AG20443 (cell line): ENCODE data around the gene ANO4.
"Not testable (repeated sequence)": the region's sequence is repeated elsewhere in the genome, so short reads cannot be mapped to it uniquely, and the experiment has no call there.

ENCODE experiments used
- DNase-seq: peaks from one replicate; pipeline ENCODE4 v3.0.0; 2012; ENCODE audit warnings: low spot score, mixed read lengths

The ANO4 gene

GRCh38 chr12:101090222-101090621 is 295.6 kb downstream of the ANO4 start:
- not testable (repeated sequence) for DNase-seq

GRCh38 chr12:101097829-101098580 is 303.4 kb downstream of the ANO4 start:
- no peak for DNase-seq

DNA sequence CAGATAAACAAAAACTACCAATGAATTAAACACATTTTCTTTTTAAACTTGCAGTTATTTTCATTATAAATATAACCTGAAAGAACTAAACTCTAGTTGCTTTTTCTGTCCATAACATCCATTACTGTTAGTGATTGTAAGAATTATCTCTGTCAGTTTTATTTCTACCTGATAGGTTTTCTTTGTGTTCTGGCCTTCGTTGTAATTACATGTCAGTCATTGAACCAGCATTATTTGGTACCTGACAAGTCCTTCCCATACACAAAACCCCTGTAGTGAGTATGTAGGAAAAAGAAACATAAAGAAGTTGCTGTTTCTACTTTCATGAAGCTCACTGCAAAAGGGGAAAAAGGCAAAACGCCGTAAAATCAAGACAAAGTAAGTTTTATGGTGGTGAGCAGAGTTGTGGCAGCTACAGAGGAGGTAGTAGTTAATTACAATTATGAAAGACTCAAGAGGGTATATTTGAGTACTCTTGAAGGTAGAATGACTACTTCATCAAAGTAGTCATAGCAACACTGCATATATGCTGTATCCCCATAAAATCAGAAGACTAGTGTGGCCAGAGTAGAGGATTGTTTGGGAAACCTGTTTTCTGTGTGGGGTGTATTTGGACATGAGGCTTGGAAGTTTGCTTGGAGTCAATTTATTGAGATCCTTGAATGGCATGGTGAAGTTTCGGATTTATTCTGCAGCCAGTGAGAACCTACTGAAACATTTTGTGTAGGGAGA is 312.6 kb downstream of the ANO4 start:
- no peak for DNase-seq

DNA sequence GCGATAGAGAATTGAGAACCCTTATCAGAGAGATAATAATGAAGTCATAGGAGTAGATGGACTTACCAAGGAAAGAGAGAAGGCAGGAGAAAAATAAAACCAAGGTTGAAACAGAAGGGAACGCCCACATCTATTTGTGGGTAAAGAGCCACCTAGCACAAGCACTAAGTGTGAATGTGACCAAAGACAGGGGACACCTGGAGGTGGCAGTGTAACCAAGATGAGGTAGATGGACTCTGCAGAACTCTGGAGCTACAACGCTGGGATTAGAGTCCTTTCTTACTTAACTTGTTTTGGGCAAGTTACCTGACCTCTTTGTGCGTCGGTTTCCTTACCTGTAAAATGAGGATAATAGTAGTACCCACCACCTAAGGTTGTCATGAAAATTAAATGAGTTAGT is 313.6 kb downstream of the ANO4 start:
- DNase-seq, result no peak

DNA sequence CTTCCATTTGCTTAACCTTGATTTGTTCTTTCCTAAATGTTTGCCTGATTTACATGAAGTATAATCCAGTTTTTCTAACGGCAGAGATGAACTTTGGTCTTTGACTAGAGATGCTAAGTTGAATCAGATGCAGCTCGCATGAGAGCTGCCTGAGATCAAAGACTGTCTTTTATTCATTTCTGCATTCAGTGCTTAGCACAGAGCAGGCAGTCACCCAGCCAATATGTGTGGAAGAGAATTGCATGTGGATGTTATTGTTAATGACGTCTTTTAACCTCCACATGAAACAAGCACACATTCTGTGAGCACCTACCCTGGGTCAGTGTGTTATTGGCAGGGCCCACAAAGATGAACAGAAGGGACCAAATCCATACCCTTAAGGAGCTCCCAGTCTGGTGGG is 316.3 kb downstream of the ANO4 start:
- DNase-seq, result no peak

DNA sequence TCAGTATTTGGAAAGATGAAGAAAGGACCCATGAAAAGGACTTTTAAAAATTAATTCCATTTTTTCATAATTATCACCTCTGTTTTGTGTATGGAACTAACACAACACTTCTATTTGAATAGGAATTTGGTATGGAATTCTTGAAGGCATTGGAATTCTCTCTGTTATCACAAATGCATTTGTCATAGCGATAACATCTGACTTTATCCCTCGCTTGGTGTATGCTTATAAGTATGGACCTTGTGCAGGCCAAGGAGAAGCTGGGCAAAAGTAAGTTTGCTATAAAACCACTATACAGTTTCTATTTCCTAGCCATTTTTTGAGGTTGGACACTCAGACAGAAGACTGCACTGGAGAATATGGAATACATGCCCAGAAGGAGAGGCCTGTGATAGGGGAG is 316.9 kb downstream of the ANO4 start:
- DNase-seq, result no peak

GRCh38 chr12:101115326-101115725 is 320.8 kb downstream of the ANO4 start:
- no peak for DNase-seq

GRCh38 chr12:101116911-101117310 is 322.3 kb downstream of the ANO4 start:
- no peak for DNase-seq

GRCh38 chr12:101117842-101118241 is 323.3 kb downstream of the ANO4 start:
- no peak for DNase-seq

DNA sequence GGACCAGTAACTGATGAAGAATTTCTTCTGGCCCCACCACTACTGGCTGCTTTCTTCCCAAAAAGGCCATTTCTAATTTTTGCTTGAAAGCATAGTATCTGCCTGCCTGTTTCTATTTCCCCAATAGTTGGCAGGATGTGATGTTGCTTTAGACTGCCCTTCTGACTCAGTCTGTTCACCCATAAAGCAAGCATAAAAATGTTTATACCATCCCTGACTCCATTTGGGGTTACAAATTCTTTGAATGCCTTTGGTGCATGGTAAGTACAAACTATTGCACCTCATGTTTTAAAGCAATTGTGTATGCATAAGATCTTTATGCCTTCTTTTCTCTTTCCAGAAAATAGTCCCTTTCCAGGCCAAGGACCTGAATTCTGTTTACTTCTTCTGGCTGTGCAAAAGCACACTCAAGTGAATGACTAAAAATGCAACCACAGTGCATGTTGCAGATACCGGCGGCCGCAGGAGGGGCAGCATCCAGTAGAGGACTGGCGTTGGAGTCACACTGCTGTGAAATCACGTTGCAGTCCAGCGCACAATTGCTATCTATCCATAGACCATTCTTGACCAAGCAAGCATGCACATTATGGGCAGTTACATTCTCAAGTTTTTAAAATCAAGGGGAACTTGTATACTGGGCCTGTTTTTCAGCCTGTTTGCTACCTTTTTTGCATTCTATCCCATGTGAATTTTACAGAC is 333.1 kb downstream of the ANO4 start:
- peak; percentile 32 for DNase-seq

DNA sequence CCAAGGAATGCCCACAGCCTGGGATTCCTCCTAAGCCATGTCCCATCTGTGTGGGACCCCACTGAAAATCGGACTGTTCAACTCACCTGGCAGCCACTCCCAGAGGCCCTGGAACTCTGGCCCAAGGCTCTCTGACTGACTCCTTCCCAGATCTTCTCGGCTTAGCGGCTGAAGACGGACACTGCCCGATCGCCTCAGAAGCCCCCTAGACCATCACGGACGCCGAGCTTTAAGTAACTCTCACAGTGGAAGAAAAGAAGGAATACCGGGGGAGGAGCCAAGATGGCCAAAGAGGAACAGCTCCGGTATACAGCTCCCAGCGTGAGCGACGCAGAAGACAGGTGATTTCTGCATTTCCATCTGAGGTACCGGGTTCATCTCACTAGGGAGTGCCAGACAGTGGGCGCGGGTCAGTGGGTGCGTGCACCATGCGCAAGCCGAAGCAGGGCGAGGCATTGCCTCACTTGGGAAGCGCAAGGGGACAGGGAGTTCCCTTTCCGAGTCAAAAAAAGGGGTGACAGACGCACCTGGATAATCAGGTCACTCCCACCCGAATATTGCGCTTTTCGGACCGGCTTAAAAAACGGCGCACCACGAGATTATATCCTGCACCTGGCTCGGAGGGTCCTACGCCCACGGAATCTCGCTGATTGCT is 351.3 kb downstream of the ANO4 start:
- DNase-seq, result not testable (repeated sequence)

- DNase-seq, result no peak
Observed at GRCh38 chr12:101165319-101165718, 370.7 kb downstream of the ANO4 start.

GRCh38 chr12:101166866-101167265 is 372.3 kb downstream of the ANO4 start:
- no peak for DNase-seq

GRCh38 chr12:101168001-101168400 is 373.4 kb downstream of the ANO4 start:
- no peak for DNase-seq

- no peak for DNase-seq
Observed at GRCh38 chr12:101172316-101172715, 377.7 kb downstream of the ANO4 start.

DNA sequence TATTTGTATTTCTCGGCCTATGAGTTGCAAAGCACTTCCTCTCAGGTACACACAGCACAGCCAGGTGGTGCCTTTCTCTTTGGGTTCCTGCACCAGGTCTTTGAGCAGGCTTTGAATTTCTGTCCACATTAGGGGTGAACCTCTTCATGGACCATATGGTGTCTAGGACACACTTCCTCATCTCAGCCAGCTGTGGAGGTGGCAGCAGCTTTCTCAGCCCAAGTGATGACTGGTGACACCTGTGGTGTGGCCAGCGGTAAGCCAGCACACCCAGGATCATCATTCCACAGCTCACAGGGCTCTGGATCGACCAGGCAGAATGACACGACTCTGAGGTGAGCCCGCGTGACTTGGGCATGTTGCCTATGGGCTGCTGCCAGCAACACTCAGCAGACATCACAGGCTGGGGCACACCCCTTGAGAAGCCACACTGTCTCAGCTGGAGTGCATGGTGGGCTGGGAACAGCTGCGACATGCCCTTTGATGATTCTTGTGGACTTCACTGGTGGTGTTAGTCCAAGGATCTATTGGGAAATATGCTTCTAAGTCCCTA is 378.7 kb downstream of the ANO4 start:
- DNase-seq, result no peak

- no peak for DNase-seq
Observed at GRCh38 chr12:101174541-101174940, 380.0 kb downstream of the ANO4 start.
